ENCODE results near the gene DIS3L2. TPM values are rescaled to one million over a fixed set of nuclear protein-coding genes. Genes with fewer than 3 reads are reported as not detected.

DIS3L2 gene
- total RNA-seq, 1 experiment from 2014 or later, result 28.5 TPM

DNA sequence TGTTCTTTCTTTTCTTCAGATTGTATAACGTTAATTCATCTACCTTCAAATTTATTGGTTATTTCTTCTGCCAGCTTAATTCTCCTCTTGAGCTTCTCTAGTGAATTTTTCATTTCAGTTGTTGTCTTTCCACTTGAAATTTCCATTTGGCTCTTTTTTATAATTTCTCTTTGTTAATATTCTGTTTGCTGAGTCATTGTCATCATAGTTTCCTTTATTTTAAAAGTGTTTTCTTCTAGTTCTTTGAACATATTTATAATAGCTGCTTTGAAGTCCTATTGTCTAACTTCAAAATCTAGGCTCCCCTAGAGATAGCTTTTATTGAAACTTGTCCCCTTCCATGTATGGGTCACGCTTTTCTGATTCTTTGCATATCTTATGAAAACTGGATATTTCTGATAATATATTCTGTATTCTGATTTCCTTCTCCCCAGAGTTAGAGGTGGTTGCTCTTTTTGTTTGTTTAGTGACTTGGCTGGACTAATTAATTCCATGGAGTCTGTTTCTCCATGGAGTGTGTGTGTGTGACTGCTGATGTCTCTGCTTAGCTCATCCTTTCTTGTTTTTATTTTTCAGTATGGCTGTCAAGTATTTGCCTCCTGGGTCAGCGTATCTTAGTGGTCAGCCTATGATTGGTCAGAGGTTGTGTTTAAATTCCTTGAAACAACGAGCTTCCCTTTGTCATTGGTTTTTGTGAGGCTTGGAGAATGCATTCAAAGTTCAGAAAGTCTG is 47.6 kb downstream of the DIS3L2 start:
- DNase-seq (ENCODE audit: low spot score), result no peak
- no peak for TF ChIP-seq JUN (CRISPR knock-in tag; IDR thresholded peaks at IDR 0.05)
- no peak for TF ChIP-seq NFE2L1 (CRISPR knock-in tag; IDR thresholded peaks at IDR 0.05)
- peak; percentile 51 for ATAC-seq
- ChIA-PET POLR2A (no interaction called here), CTCF (interaction anchor here (1.0 to 1.1 kb wide), 3 partner anchors 12 to 109 kb away, joined by 3 to 6 read pairs (median 3); no protein-coding TSS in a partner anchor)
- Mint-ChIP-seq H3K9me3 (no peaks in the 10 kb centered on the region), H3K27me3 (ENCODE audit: low read depth) (no peaks in the 10 kb centered on the region), H3K36me3 (no peaks in the 10 kb centered on the region), H3K4me1 (peaks cover 18% of the 10 kb centered on the region), H3K27ac (peak overlapping the region; percentile 11), H3K4me3 (no peak overlapping the region)

DNA sequence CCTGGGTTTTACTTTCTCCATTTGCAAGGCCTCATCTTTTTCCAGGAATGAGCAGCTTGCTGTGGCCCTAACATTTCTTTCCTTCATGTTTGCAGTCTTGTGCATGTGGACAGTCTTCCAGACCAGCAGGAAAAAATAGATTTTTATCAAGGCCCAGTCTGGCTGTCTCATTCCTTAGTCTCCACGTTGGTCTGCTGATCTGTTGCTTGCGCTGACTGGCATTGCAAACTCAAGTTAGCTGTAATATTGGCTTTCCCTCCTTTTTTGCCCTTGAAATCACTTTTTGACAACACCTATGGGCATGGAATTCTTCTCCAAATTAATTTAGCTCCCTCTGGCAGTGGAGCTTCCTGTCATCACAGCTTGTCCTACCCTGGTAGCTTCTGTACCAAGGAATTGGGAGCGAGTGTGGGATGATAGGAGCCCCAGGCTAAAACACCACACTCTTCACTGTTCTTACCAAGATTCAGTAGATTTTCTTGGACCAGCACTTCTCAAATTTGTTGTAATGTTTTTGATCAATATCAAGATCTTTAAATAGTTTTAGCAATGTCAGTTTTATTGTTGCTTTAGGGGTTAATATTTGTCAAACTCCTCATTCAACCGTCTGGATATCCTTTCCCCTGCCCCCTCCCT is 48.2 kb downstream of the DIS3L2 start:
- H3K4me1 Mint-ChIP-seq, result peaks cover 22% of the 10 kb centered on the region
- no peaks in the 10 kb centered on the region for H3K9me3 Mint-ChIP-seq
- no peak for ATAC-seq
- H3K27me3 Mint-ChIP-seq (ENCODE audit: low read depth), result no peaks in the 10 kb centered on the region
- TF ChIP-seq CBFB (CRISPR knock-in tag; IDR thresholded peaks at IDR 0.05; ENCODE audit: low read depth) (no peak), CREM (CRISPR knock-in tag; IDR thresholded peaks at IDR 0.05) (no peak), FOXP4 (CRISPR knock-in tag; IDR thresholded peaks at IDR 0.05) (no peak)
- no peak for DNase-seq (ENCODE audit: low spot score)
- POLR2A ChIA-PET, result no interaction called here
- CTCF ChIA-PET, result interaction anchor here (1.0 to 1.1 kb wide), 3 partner anchors 13 to 109 kb away, joined by 3 to 6 read pairs (median 3); no protein-coding TSS in a partner anchor
- no peak overlapping the region for H3K4me3 Mint-ChIP-seq
- no peaks in the 10 kb centered on the region for H3K36me3 Mint-ChIP-seq
- H3K27ac Mint-ChIP-seq, result no peak overlapping the region

DNA sequence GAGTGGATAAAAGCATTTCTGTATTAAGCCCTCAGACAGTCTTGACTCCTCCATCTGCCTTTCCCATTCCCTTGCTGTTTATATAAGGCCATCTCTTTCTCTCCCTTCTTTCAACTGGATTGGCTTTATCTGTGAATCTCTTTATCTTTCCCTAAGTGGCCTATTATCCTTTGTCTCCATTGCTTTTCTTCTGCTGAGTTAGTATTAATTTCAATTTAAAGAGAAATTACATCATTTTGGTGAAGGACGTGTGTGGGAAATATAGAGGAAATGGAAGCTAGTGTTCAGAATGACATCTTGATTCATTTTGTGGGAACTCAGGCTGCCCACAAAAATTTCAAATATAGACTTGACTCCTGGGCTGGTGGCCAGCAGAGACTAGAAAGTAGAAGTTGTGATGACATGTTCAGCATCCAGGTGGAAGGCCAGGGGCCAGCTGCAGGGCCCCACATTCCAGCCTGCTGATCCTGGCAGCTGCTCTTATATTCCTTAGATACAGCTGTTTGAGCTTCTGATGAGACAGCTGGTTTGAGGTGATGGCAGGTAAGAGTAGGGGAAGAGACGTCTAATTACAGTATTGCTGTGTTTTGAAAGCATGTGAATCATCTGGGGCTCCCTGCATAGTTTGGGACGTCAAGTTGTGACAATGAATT is 52.3 kb downstream of the DIS3L2 start:
- ChIA-PET POLR2A (no interaction called here), CTCF (interaction anchor here (0.6 to 1.0 kb wide), 2 partner anchors 13 to 89 kb away, joined by 3 to 7 read pairs; no protein-coding TSS in a partner anchor)
- TF ChIP-seq TCF7 (CRISPR knock-in tag; IDR thresholded peaks at IDR 0.05; ENCODE audit: low read depth) (no peak), CDX4 (CRISPR knock-in tag; IDR thresholded peaks at IDR 0.05; ENCODE audit: borderline replicate concordance) (no peak), E2F1 (CRISPR knock-in tag; IDR thresholded peaks at IDR 0.05) (no peak), ZNF416 (CRISPR knock-in tag; IDR thresholded peaks at IDR 0.05) (no peak), NR1H2 (CRISPR knock-in tag; IDR thresholded peaks at IDR 0.05) (no peak), ZNF219 (CRISPR knock-in tag; IDR thresholded peaks at IDR 0.05; ENCODE audit: borderline replicate concordance) (no peak), ZNF396 (CRISPR knock-in tag; IDR thresholded peaks at IDR 0.05; ENCODE audit: borderline replicate concordance) (no peak), RELA (CRISPR knock-in tag; IDR thresholded peaks at IDR 0.05; ENCODE audit: borderline replicate concordance) (no peak), E2F5 (CRISPR knock-in tag; IDR thresholded peaks at IDR 0.05) (no peak)
- TF ChIP-seq, protein P1, sequence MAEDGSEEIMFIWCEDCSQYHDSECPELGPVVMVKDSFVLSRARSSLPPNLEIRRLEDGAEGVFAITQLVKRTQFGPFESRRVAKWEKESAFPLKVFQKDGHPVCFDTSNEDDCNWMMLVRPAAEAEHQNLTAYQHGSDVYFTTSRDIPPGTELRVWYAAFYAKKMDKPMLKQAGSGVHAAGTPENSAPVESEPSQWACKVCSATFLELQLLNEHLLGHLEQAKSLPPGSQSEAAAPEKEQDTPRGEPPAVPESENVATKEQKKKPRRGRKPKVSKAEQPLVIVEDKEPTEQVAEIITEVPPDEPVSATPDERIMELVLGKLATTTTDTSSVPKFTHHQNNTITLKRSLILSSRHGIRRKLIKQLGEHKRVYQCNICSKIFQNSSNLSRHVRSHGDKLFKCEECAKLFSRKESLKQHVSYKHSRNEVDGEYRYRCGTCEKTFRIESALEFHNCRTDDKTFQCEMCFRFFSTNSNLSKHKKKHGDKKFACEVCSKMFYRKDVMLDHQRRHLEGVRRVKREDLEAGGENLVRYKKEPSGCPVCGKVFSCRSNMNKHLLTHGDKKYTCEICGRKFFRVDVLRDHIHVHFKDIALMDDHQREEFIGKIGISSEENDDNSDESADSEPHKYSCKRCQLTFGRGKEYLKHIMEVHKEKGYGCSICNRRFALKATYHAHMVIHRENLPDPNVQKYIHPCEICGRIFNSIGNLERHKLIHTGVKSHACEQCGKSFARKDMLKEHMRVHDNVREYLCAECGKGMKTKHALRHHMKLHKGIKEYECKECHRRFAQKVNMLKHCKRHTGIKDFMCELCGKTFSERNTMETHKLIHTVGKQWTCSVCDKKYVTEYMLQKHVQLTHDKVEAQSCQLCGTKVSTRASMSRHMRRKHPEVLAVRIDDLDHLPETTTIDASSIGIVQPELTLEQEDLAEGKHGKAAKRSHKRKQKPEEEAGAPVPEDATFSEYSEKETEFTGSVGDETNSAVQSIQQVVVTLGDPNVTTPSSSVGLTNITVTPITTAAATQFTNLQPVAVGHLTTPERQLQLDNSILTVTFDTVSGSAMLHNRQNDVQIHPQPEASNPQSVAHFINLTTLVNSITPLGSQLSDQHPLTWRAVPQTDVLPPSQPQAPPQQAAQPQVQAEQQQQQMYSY (CRISPR knock-in tag; IDR thresholded peaks at IDR 0.05), result no peak
- Mint-ChIP-seq H3K36me3 (no peaks in the 10 kb centered on the region; the same call in 1 of the 2 replicates), H3K9me3 (no peaks in the 10 kb centered on the region), H3K4me1 (peaks cover 16% of the 10 kb centered on the region), H3K27ac (no peak overlapping the region), H3K4me3 (no peak overlapping the region), H3K27me3 (ENCODE audit: low read depth) (no peaks in the 10 kb centered on the region)
- DNase-seq (ENCODE audit: low spot score) (no peak), ATAC-seq (no peak)

All from WTC11 (cell line).